Limb (tissue), 2 donors: ENCODE results near the gene MECR.
A peak's percentile ranks its signal among the peaks of the same experiment; 100 is the strongest.

Experiments
- DNase-seq, 2 donors: peaks; one replicate each; pipeline ENCODE4 v3.0.0-alpha.2; 2016; ENCODE audit errors: extremely low spot score in 2 of 2

Gene MECR

GRCh38 chr1:29202584-29203340 lies 28.0 kb downstream of the MECR start:
- DNase-seq: peak; percentile 94 to 96

- DNase-seq: no peak
These were observed 28.7 kb downstream of the MECR start for GRCh38 chr1:29202053-29202452.

- DNase-seq: no peak
These were observed 29.1 kb downstream of the MECR start for GRCh38 chr1:29201595-29202051.

GRCh38 chr1:29200906-29201594 lies 29.7 kb downstream of the MECR start:
- no peak for DNase-seq

GRCh38 chr1:29197993-29198392 lies 32.7 kb downstream of the MECR start:
- no peak for DNase-seq

GRCh38 chr1:29197590-29197924 lies 33.2 kb downstream of the MECR start:
- DNase-seq: no peak

GRCh38 chr1:29196863-29197589 lies 33.7 kb downstream of the MECR start:
- no peak for DNase-seq

GRCh38 chr1:29195881-29196291 lies 34.8 kb downstream of the MECR start:
- no peak for DNase-seq

GRCh38 chr1:29193879-29194455 lies 36.8 kb downstream of the MECR start:
- DNase-seq: no peak

GRCh38 chr1:29190718-29191117 lies 40.0 kb downstream of the MECR start:
- no peak for DNase-seq

GRCh38 chr1:29186707-29187106 lies 44.0 kb downstream of the MECR start:
- no peak for DNase-seq

GRCh38 chr1:29186252-29186651 lies 44.5 kb downstream of the MECR start:
- no peak for DNase-seq

- no peak for DNase-seq
These were observed 47.4 kb downstream of the MECR start for GRCh38 chr1:29183287-29183686.

GRCh38 chr1:29181413-29182225 lies 49.1 kb downstream of the MECR start, which contains the start of gene SRSF4:
Gene SRSF4, minus strand, starts transcription at chr1:29181900. Its CDS starts 148 bp downstream, at chr1:29181752.
- DNase-seq: peak; percentile 99 to 100

- no peak for DNase-seq
These were observed 50.0 kb downstream of the MECR start for GRCh38 chr1:29180497-29181412.

GRCh38 chr1:29179641-29180184 lies 51.0 kb downstream of the MECR start:
- DNase-seq: no peak

GRCh38 chr1:29177022-29177705 lies 53.6 kb downstream of the MECR start:
- no peak for DNase-seq

- no peak for DNase-seq
These were observed 54.2 kb downstream of the MECR start for GRCh38 chr1:29176576-29176975.

GRCh38 chr1:29172415-29172939 lies 58.3 kb downstream of the MECR start:
- DNase-seq: no peak
